Chondrocyte (in vitro differentiated cells): Measurements from ENCODE around the gene COX20. TPM values are rescaled to one million over a fixed set of nuclear protein-coding genes. Genes with fewer than 3 reads are reported as not detected.

Experiments used
- DNase-seq: peaks from one replicate; pipeline ENCODE4 v3.0.0; 2021; ENCODE audit warnings: mixed read lengths, low spot score
- H3K27ac Mint-ChIP-seq: one replicate; pipeline ENCODE4 v1.8.0; 2021; ENCODE audit warnings: mild to moderate bottlenecking, moderate library complexity, mixed read lengths; ENCODE audit not compliant: unreplicated experiment
- H3K27me3 Mint-ChIP-seq: 2 replicates; pipeline ENCODE4 v1.8.0; 2021; ENCODE audit warnings: low read depth, mixed read lengths
- H3K36me3 Mint-ChIP-seq: 2 replicates; pipeline ENCODE4 v1.8.0; 2021; ENCODE audit warnings: low read depth, mixed read lengths
- H3K4me1 Mint-ChIP-seq: 2 replicates; pipeline ENCODE4 v1.8.0; 2021; ENCODE audit warnings: low read depth, mild to moderate bottlenecking, mixed read lengths
- H3K4me3 Mint-ChIP-seq: one replicate; pipeline ENCODE4 v1.8.0; 2021; ENCODE audit warnings: mild to moderate bottlenecking, moderate library complexity, mixed read lengths; ENCODE audit not compliant: unreplicated experiment
- H3K9me3 Mint-ChIP-seq: 2 replicates; pipeline ENCODE4 v1.8.0; 2021; ENCODE audit warnings: low read depth, mixed read lengths
- total RNA-seq: library from RNA; stranded (reverse); gene quantifications from 3 replicates; pipeline ENCODE4 v1.2.1, GENCODE V29; 2021
- TF ChIP-seq, protein P1 (sequence below): fragments of 200-600 bp; sonication (generic); IDR thresholded peaks from 2 replicates; pipeline ENCODE4 v1.5.0; 2021; ENCODE audit warnings: antibody characterized with exemption, mild to moderate bottlenecking, moderate library complexity

COX20 gene
- total RNA-seq, 1 donor from 2014 or later, result 36.6 TPM

GRCh38 chr1:244868484-244869363 lies 33.3 kb downstream of the COX20 start:
- Mint-ChIP-seq H3K4me1 (peaks cover 16% of the 10 kb centered on the region), H3K4me3 (no peak overlapping the region), H3K27ac (no peak overlapping the region), H3K9me3 (no peaks in the 10 kb centered on the region), H3K36me3 (no peaks in the 10 kb centered on the region), H3K27me3 (no peaks in the 10 kb centered on the region)
- TF ChIP-seq, protein P1, sequence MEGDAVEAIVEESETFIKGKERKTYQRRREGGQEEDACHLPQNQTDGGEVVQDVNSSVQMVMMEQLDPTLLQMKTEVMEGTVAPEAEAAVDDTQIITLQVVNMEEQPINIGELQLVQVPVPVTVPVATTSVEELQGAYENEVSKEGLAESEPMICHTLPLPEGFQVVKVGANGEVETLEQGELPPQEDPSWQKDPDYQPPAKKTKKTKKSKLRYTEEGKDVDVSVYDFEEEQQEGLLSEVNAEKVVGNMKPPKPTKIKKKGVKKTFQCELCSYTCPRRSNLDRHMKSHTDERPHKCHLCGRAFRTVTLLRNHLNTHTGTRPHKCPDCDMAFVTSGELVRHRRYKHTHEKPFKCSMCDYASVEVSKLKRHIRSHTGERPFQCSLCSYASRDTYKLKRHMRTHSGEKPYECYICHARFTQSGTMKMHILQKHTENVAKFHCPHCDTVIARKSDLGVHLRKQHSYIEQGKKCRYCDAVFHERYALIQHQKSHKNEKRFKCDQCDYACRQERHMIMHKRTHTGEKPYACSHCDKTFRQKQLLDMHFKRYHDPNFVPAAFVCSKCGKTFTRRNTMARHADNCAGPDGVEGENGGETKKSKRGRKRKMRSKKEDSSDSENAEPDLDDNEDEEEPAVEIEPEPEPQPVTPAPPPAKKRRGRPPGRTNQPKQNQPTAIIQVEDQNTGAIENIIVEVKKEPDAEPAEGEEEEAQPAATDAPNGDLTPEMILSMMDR, result no peak
- no peak for DNase-seq

GRCh38 chr1:244869364-244869827 lies 33.9 kb downstream of the COX20 start:
- H3K4me3 Mint-ChIP-seq, result no peak overlapping the region
- no peak for DNase-seq
- H3K27me3 Mint-ChIP-seq, result no peaks in the 10 kb centered on the region
- TF ChIP-seq, protein P1, result no peak
- no peak overlapping the region for H3K27ac Mint-ChIP-seq
- H3K9me3 Mint-ChIP-seq, result no peaks in the 10 kb centered on the region
- no peaks in the 10 kb centered on the region for H3K36me3 Mint-ChIP-seq
- H3K4me1 Mint-ChIP-seq, result peaks cover 16% of the 10 kb centered on the region

DNA sequence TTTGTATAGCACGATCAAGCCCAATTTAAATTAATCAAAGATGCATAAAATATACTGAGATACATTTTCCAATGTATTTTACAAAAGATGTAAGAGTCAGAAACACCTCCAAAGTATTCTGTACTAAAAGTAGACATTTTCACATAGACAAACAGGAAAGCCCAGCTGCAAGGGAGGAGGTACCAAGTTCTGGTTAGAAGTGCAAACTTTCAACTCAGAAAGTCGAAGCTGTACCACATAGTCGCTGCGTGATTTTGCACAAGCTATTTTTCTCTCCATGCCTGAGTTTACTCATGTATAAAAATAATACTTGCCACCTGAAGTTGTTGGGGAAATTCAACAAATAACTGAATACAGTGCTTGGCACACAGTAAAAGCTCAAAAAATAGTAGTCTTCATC lies 34.5 kb downstream of the COX20 start:
- Mint-ChIP-seq H3K27me3 (no peaks in the 10 kb centered on the region), H3K27ac (no peak overlapping the region), H3K4me3 (no peak overlapping the region), H3K4me1 (peaks cover 13% of the 10 kb centered on the region), H3K36me3 (no peaks in the 10 kb centered on the region), H3K9me3 (no peaks in the 10 kb centered on the region)
- no peak for DNase-seq
- TF ChIP-seq, protein P1, result no peak

GRCh38 chr1:244874974-244875579 lies 39.6 kb downstream of the COX20 start:
- Mint-ChIP-seq H3K4me1 (no peaks in the 10 kb centered on the region), H3K9me3 (no peaks in the 10 kb centered on the region), H3K36me3 (no peaks in the 10 kb centered on the region), H3K27ac (no peak overlapping the region), H3K27me3 (no peaks in the 10 kb centered on the region), H3K4me3 (no peak overlapping the region)
- TF ChIP-seq, protein P1, result no peak
- no peak for DNase-seq

DNA sequence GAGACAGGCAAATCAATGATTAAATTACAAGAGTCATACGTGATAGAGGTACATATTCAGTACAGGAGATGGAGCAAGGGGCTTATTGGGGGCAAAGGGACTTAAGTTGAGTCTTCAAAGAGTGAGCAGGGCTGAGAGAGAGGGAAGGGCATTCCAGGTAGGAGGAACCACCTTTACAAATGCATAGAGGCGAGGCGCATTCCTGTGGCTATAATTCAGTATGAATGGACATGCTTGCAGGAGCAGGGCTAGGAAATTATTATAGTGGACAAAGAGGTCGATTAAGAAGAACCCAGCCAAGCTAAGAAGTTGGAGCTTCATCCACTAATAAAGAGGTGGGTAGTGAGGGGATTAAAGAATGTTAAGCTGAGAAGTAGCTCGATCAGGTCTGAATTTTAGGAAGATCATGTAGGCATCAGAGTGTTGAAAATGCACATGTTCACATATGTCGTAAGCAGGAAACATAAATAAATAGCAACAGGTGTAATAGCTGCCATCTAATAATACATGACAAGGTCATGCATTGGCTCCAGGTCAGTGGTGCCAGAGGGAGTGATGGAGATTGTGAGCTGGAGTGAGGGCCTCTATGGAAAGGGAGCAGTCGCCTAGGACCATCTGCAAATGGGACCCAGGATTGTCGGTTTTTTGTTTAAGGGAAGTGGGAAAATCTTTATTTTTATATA lies 40.9 kb downstream of the COX20 start:
- no peak for DNase-seq
- TF ChIP-seq, protein P1, result no peak
- no peaks in the 10 kb centered on the region for H3K4me1 Mint-ChIP-seq
- H3K27ac Mint-ChIP-seq, result no peak overlapping the region
- H3K27me3 Mint-ChIP-seq, result no peaks in the 10 kb centered on the region
- H3K4me3 Mint-ChIP-seq, result no peak overlapping the region
- no peaks in the 10 kb centered on the region for H3K36me3 Mint-ChIP-seq
- H3K9me3 Mint-ChIP-seq, result no peaks in the 10 kb centered on the region
